CD4-positive, alpha-beta memory T cell (primary cell): Measurements from ENCODE around the gene RBMS3. TPM values are rescaled to one million over a fixed set of nuclear protein-coding genes. Genes with fewer than 3 reads are reported as not detected.
A peak's percentile ranks its signal among the peaks of the same experiment; 100 is the strongest.

Experiments
- CTCF ChIA-PET: fragments of 350-600 bp; sonication (Branson Sonifier 250); formaldehyde crosslinking; loops from one replicate; lab custom pipeline; 2021; ENCODE audit warnings: inconsistent platforms; ENCODE audit not compliant: partially characterized antibody; lab: Charles Lee
- POLR2A ChIA-PET: fragments of 350-600 bp; sonication (Branson Sonifier 250); formaldehyde crosslinking; loops from one replicate; lab custom pipeline; 2021; ENCODE audit not compliant: partially characterized antibody; lab: Charles Lee
- DNase-seq, 5 donors: peaks; one replicate each; pipeline versions ENCODE4 v3.0.0 to v3.0.0-alpha.2; 2020 to 2022; ENCODE audit warnings: mixed read lengths in 1 of 5
- H3K27ac ChIP-seq: one replicate; pipeline ENCODE4 v1.7.0; 2013; ENCODE audit warnings: low read depth, low read length
- H3K27me3 ChIP-seq: 2 replicates; pipeline ENCODE4 v1.7.0; 2013; ENCODE audit warnings: mild to moderate bottlenecking, low read length, moderate library complexity; ENCODE audit not compliant: insufficient read depth
- H3K36me3 ChIP-seq: 2 replicates; pipeline ENCODE4 v1.7.0; 2013; ENCODE audit warnings: mild to moderate bottlenecking, low read length, moderate library complexity; ENCODE audit not compliant: insufficient read depth
- H3K4me1 ChIP-seq: 2 replicates; pipeline ENCODE4 v1.7.0; 2013; ENCODE audit warnings: mild to moderate bottlenecking, low read length, moderate library complexity; ENCODE audit not compliant: insufficient read depth
- H3K4me3 ChIP-seq, 2 donors: one replicate each; pipeline ENCODE4 v1.7.0; 2013; ENCODE audit warnings: low read length in 2 of 2, mild to moderate bottlenecking in 1 of 2
- H3K9me3 ChIP-seq, 2 donors: one replicate each; pipeline ENCODE4 v1.7.0; 2013; ENCODE audit warnings: low read length in 2 of 2, control low read depth in 1 of 2; ENCODE audit not compliant: control insufficient read depth in 1 of 2
- H3K27ac Mint-ChIP-seq, 7 donors: one replicate each; pipeline ENCODE4 v1.8.0; 2020 to 2021; ENCODE audit warnings: mixed read lengths in 7 of 7, mild to moderate bottlenecking in 6 of 7, inconsistent platforms in 3 of 7, moderate library complexity in 3 of 7
- H3K27me3 Mint-ChIP-seq, 2 donors: one replicate each; pipeline ENCODE4 v1.8.0; 2020 to 2021; ENCODE audit warnings: mixed read lengths in 2 of 2
- H3K36me3 Mint-ChIP-seq, 2 donors: one replicate each; pipeline ENCODE4 v1.8.0; 2020 to 2021; ENCODE audit warnings: mixed read lengths in 2 of 2, inconsistent platforms in 1 of 2, mild to moderate bottlenecking in 1 of 2
- H3K4me1 Mint-ChIP-seq, 4 donors: one replicate each; pipeline ENCODE4 v1.8.0; 2020 to 2021; ENCODE audit warnings: mixed read lengths in 4 of 4, mild to moderate bottlenecking in 1 of 4
- H3K4me3 Mint-ChIP-seq, 8 donors: one replicate each; pipeline ENCODE4 v1.8.0; 2020 to 2021; ENCODE audit warnings: mixed read lengths in 8 of 8, mild to moderate bottlenecking in 7 of 8, moderate library complexity in 6 of 8, inconsistent platforms in 3 of 8
- H3K9me3 Mint-ChIP-seq, 8 donors: one replicate each; pipeline ENCODE4 v1.8.0; 2020 to 2021; ENCODE audit warnings: mixed read lengths in 8 of 8, mild to moderate bottlenecking in 5 of 8, inconsistent platforms in 3 of 8, moderate library complexity in 1 of 8
- intact Hi-C: fragments of 100-400 bp; cut with micrococcal nuclease; formaldehyde crosslinking; loops from one replicate; pipeline ENCODE4 v1.15.1; 2023
- polyA plus RNA-seq, 2 donors: library from polyadenylated mRNA; unstranded; fragments of 300-500 nt; fragmentation: Illumina TruSeq; gene quantifications; one replicate each; pipeline ENCODE4 v1.2.3, GENCODE V29; 2021
- total RNA-seq, 2 experiments: library from RNA; stranded (reverse); gene quantifications; one replicate each; pipeline ENCODE4 v1.2.3, GENCODE V29; 2021

The RBMS3 gene
- total and polyA plus RNA-seq, 4 experiments from 2014 or later, result 0.70 to 1.6 (median 1.0) TPM; not detected in 1

GRCh38 chr3:29370021-29370420 is 89.2 kb downstream of the RBMS3 start:
- no peaks in the 10 kb centered on the region for H3K4me1 Mint-ChIP-seq
- Histone ChIP-seq H3K4me3 (no peak overlapping the region), H3K9me3 (no peaks in the 10 kb centered on the region), H3K27me3 (no peaks in the 10 kb centered on the region), H3K27ac (no peak overlapping the region), H3K4me1 (no peaks in the 10 kb centered on the region), H3K36me3 (no peaks in the 10 kb centered on the region)
- POLR2A ChIA-PET, result no interaction called here
- no peak for DNase-seq
- no peaks in the 10 kb centered on the region for H3K36me3 Mint-ChIP-seq
- intact Hi-C loops, result no loop called here
- no peak overlapping the region for H3K4me3 Mint-ChIP-seq
- H3K9me3 Mint-ChIP-seq, result peaks cover 0 to 2% (median 0%) of the 10 kb centered on the region in 8 donors
- no peak overlapping the region for H3K27ac Mint-ChIP-seq
- CTCF ChIA-PET, result no interaction called here
- peaks cover 0 to 1% of the 10 kb centered on the region in 2 donors for H3K27me3 Mint-ChIP-seq

- Mint-ChIP-seq H3K9me3 (peaks cover 0 to 4% (median 0%) of the 10 kb centered on the region in 8 donors), H3K4me3 (no peak overlapping the region), H3K36me3 (no peaks in the 10 kb centered on the region), H3K27ac (no peak overlapping the region), H3K27me3 (peaks cover 0 to 1% of the 10 kb centered on the region in 2 donors), H3K4me1 (no peaks in the 10 kb centered on the region)
- H3K4me3 ChIP-seq, result no peak overlapping the region
- intact Hi-C loops, result no loop called here
- DNase-seq, result no peak
- H3K27me3 ChIP-seq, result no peaks in the 10 kb centered on the region
- no peaks in the 10 kb centered on the region for H3K36me3 ChIP-seq
- no peak overlapping the region for H3K27ac ChIP-seq
- ChIA-PET CTCF (no interaction called here), POLR2A (no interaction called here)
- H3K4me1 ChIP-seq, result no peaks in the 10 kb centered on the region
- no peaks in the 10 kb centered on the region for H3K9me3 ChIP-seq
These were observed 89.9 kb downstream of the RBMS3 start for GRCh38 chr3:29370476-29371420.

- Histone ChIP-seq H3K27me3 (no peaks in the 10 kb centered on the region), H3K27ac (no peak overlapping the region), H3K4me3 (no peak overlapping the region), H3K4me1 (no peaks in the 10 kb centered on the region), H3K36me3 (no peaks in the 10 kb centered on the region), H3K9me3 (no peaks in the 10 kb centered on the region)
- Mint-ChIP-seq H3K27ac (no peak overlapping the region), H3K27me3 (peaks cover 0 to 1% of the 10 kb centered on the region in 2 donors), H3K9me3 (peaks cover 0 to 4% (median under 1%) of the 10 kb centered on the region in 8 donors), H3K36me3 (no peaks in the 10 kb centered on the region), H3K4me3 (no peak overlapping the region), H3K4me1 (no peaks in the 10 kb centered on the region)
- DNase-seq, result no peak
- ChIA-PET POLR2A (no interaction called here), CTCF (no interaction called here)
- intact Hi-C loops, result no loop called here
These were observed 92.3 kb downstream of the RBMS3 start for GRCh38 chr3:29373131-29373680.

GRCh38 chr3:29374226-29374625 is 93.4 kb downstream of the RBMS3 start:
- H3K4me3 Mint-ChIP-seq, result no peak overlapping the region
- no peaks in the 10 kb centered on the region for H3K36me3 Mint-ChIP-seq
- H3K36me3 ChIP-seq, result no peaks in the 10 kb centered on the region
- H3K27ac ChIP-seq, result no peak overlapping the region
- H3K9me3 Mint-ChIP-seq, result peaks cover 0 to 4% (median under 1%) of the 10 kb centered on the region in 8 donors
- no peaks in the 10 kb centered on the region for H3K4me1 ChIP-seq
- H3K9me3 ChIP-seq, result no peaks in the 10 kb centered on the region
- intact Hi-C loops, result no loop called here
- H3K4me3 ChIP-seq, result no peak overlapping the region
- no peaks in the 10 kb centered on the region for H3K27me3 Mint-ChIP-seq
- no peak overlapping the region for H3K27ac Mint-ChIP-seq
- H3K27me3 ChIP-seq, result no peaks in the 10 kb centered on the region
- ChIA-PET POLR2A (no interaction called here), CTCF (no interaction called here)
- DNase-seq, result no peak
- H3K4me1 Mint-ChIP-seq, result no peaks in the 10 kb centered on the region

- H3K36me3 ChIP-seq, result no peaks in the 10 kb centered on the region
- H3K27me3 Mint-ChIP-seq, result no peaks in the 10 kb centered on the region
- H3K4me3 ChIP-seq, result no peak overlapping the region
- H3K27ac Mint-ChIP-seq, result no peak overlapping the region
- no peaks in the 10 kb centered on the region for H3K36me3 Mint-ChIP-seq
- no peak for DNase-seq
- ChIA-PET CTCF (no interaction called here), POLR2A (no interaction called here)
- no peak overlapping the region for H3K27ac ChIP-seq
- no peaks in the 10 kb centered on the region for H3K9me3 ChIP-seq
- H3K4me3 Mint-ChIP-seq, result no peak overlapping the region
- H3K4me1 ChIP-seq, result no peaks in the 10 kb centered on the region
- peaks cover 0 to 1% (median 0%) of the 10 kb centered on the region in 4 donors for H3K4me1 Mint-ChIP-seq
- H3K27me3 ChIP-seq, result no peaks in the 10 kb centered on the region
- H3K9me3 Mint-ChIP-seq, result peaks cover 0 to 4% (median 2%) of the 10 kb centered on the region in 8 donors
- intact Hi-C loops, result no loop called here
These were observed 98.2 kb downstream of the RBMS3 start for GRCh38 chr3:29379097-29379496.

- no peak for DNase-seq
- ChIA-PET POLR2A (no interaction called here), CTCF (no interaction called here)
- no peaks in the 10 kb centered on the region for H3K36me3 Mint-ChIP-seq
- H3K4me3 ChIP-seq, result no peak overlapping the region
- H3K27ac ChIP-seq, result no peak overlapping the region
- H3K4me1 Mint-ChIP-seq, result peaks cover 0 to 1% (median 0%) of the 10 kb centered on the region in 4 donors
- intact Hi-C loops, result no loop called here
- H3K27me3 Mint-ChIP-seq, result no peaks in the 10 kb centered on the region
- H3K27ac Mint-ChIP-seq, result no peak overlapping the region
- H3K4me3 Mint-ChIP-seq, result no peak overlapping the region
- H3K9me3 ChIP-seq, result no peaks in the 10 kb centered on the region
- H3K4me1 ChIP-seq, result no peaks in the 10 kb centered on the region
- H3K27me3 ChIP-seq, result no peaks in the 10 kb centered on the region
- H3K9me3 Mint-ChIP-seq, result peaks cover 0 to 5% (median 3%) of the 10 kb centered on the region in 8 donors
- H3K36me3 ChIP-seq, result no peaks in the 10 kb centered on the region
These were observed 100.7 kb downstream of the RBMS3 start for GRCh38 chr3:29381595-29381994.

GRCh38 chr3:29382409-29382808 is 101.5 kb downstream of the RBMS3 start:
- DNase-seq, result no peak
- no peak overlapping the region for H3K27ac ChIP-seq
- ChIA-PET CTCF (no interaction called here), POLR2A (no interaction called here)
- Mint-ChIP-seq H3K4me3 (no peak overlapping the region), H3K36me3 (no peaks in the 10 kb centered on the region), H3K27me3 (no peaks in the 10 kb centered on the region), H3K27ac (peak overlapping the region in 1 of 7 donors; percentile 25), H3K9me3 (peaks cover 0 to 6% (median 1%) of the 10 kb centered on the region in 8 donors), H3K4me1 (peaks cover 0 to 1% (median 0%) of the 10 kb centered on the region in 4 donors)
- no peaks in the 10 kb centered on the region for H3K27me3 ChIP-seq
- no peaks in the 10 kb centered on the region for H3K4me1 ChIP-seq
- no peaks in the 10 kb centered on the region for H3K9me3 ChIP-seq
- intact Hi-C loops, result no loop called here
- H3K36me3 ChIP-seq, result no peaks in the 10 kb centered on the region
- H3K4me3 ChIP-seq, result no peak overlapping the region
